HL-60/S4 treated with phorbol 12-myristate 13-acetate at 8.2 ng/mL for 4 days and 3 days (cell line): ENCODE results near the gene PROM2.

Experiments
- in situ Hi-C: fragments of 300-500 bp; cut with MboI; formaldehyde crosslinking; loops from 2 replicates; pipeline ENCODE4 v1.15.0; 2022; ENCODE audit warnings: low sequenced_read_pairs

Gene PROM2

GRCh38 chr2:95305380-95306061 lies 31.3 kb downstream of the PROM2 start:
- in situ Hi-C loops: no loop called here

GRCh38 chr2:95306336-95306895 lies 32.2 kb downstream of the PROM2 start:
- in situ Hi-C loops: no loop called here

- in situ Hi-C loops: no loop called here
These were observed 32.8 kb downstream of the PROM2 start for GRCh38 chr2:95307036-95307435.

DNA sequence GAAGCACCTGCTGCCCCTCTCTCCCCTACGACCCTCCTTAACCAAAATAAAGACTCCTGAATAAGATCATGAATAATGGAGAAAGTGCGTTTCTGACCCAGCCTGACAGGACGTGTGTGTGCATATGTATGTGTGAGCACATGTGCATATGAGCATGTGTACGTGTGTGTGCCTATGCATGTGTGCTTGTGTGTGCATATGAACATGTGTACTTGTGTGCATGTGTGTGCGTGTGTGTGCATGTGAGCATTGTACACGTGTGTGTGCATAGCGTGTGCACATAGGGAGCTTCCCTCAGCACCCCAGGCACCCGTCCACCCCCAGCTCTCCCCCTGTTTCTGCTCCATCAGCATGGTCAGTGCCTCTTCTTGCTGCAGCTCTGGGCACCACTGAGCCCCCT lies 33.6 kb downstream of the PROM2 start:
- in situ Hi-C loops: no loop called here

DNA sequence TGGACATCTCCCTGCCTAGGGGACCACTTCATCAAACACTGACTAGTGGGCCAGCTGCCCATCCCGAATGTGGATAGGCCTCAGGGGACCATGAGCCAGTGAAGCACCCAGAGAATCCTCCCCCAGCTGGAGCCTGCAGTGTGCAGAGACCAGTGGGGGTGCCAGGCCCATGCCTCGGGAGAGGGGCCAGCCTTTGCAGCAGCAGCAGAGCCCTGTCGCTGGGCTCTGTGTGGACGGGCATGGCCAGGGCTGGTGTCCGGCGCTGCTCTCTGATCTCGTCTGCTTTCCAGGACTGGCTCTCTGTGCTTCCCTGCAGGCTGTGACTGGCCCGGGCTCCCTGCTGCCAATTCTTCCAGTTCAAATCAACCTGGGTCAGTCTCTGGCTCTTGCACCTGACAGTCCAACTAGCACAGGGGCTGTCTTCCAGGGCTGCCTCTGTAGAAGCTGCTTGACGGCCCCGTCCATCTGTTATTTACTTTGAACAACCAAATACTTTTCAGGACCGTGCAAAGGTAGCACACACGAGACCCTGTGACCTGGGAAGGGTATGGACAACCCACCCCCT lies 34.3 kb downstream of the PROM2 start:
- in situ Hi-C loops: no loop called here

- in situ Hi-C loops: no loop called here
These were observed 35.4 kb downstream of the PROM2 start for GRCh38 chr2:95309599-95309998.

DNA sequence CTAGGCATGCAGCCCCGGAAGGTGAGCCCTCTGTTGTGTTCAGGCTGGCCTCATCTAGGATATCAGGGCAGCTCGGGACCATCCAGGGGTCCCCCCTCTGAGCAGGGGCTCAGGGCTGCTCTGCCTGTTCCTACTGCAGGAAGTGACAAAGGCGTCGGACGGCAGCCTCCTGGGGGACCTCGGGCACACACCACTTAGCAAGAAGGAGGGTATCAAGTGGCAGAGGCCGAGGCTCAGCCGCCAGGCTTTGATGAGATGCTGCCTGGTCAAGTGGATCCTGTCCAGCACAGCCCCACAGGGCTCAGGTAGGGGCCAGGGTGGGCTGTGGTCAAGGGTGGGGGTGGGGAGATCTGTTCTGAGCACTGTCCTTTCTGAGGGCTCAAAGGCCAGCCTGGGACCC lies 36.0 kb downstream of the PROM2 start:
- in situ Hi-C loops: no loop called here

DNA sequence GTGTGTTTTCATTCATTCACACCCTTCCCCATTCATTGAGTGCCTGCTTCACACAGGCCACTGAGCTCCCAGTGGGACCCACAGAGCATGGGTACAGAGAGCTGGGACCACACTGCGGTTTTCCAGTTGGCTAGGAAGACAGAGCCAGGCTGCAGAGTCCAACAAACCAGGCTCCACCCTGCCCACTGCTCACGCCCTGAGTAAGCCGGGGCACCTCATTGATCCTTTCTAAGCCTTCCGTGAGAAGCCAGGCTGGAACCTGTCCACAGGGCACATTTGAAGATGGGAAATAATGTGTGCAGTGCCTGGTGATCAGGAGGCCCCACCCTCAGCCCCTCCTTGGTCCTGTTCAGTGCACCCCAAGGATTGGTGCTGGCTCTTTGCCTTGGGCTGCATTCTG lies 36.4 kb downstream of the PROM2 start:
- in situ Hi-C loops: no loop called here

- in situ Hi-C loops: no loop called here
These were observed 37.7 kb downstream of the PROM2 start for GRCh38 chr2:95311815-95312542.

GRCh38 chr2:95312543-95313201 lies 38.4 kb downstream of the PROM2 start:
- in situ Hi-C loops: no loop called here

DNA sequence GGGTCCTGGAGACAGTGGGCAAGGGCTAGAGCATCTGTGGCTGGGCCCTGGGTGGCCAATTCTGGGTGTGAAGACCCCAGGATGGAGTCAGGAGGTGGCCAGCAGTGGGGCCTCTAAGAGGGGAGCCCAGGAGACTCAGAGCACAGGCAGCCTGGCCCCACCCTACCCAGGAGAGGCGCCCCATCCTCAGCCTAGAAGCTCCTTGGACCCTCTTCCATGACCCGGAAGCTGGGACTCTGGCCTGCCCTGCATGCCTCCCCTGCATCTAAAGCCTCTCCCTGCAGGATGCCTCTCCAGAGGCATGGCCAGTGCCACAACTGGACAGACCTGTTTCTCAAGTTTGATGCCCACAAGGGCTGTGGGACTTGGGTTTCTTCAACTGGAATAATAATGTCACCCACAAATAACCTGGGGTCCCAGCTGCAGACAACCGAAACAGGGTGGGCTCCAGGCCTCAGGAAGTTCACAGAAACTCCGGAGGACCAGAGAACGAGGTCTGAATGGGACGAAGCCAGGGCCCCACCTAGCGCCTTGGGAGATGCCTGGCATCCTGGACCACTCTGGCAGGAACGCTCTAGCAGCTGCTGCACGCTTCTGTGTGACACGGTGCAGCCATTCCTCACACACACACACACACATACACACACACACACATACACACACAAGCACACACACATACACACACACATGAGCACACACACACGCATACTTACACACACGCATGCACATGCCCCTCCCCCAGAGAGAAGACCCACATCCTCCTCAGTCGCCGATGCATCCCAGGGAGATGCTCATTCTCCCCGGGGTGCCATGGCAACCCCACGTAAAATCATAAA lies 39.3 kb downstream of the PROM2 start:
- in situ Hi-C loops: no loop called here

DNA sequence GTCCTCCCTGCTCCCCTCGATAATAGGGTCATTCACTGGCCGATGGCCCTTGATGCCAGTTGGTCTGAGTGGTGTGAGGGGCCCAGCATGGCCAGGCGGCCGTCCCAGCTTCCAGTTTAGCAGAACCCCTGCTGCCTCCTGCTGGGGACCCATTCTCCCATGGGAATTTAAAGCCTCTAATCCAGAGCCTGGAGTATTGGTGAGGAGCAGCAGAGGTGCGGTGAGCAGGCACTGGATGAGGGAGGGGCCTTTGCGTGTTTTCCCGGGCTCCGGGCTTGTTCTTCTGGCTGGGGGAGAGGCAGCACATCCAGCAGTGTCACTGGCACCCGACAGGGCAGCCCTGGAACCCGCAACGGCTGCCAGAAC lies 40.3 kb downstream of the PROM2 start:
- in situ Hi-C loops: no loop called here

DNA sequence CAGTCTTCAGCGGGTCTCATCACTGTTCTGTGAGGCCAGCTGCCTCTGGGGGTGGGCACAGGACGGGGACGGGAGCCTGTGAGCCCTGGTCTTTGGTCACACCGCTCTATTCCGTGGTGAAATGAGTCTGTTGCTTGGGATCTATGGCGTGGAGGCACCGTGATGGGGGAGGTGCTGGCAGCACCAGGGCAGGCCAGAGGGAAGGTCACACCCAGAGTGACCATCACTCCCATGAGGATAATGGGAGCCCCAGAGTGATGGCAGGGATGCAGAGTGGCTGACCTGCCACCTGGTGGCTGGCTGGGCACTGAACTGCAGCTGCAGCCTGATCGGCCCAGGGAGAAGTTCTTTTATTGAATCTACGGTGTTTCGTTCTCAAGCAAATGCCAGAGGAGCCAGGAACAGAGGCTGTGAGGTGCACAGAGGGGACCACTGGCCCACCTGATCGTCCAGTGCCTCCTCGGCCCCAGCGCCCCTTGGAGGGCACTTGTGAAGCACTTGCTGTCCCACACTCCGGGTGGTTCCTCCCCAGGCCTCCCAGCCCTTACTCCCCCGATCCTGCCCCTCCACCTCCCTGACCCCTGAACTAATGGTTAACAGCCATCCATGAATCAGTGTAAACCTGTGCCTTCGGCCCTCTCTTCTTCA lies 40.8 kb downstream of the PROM2 start:
- in situ Hi-C loops: no loop called here

DNA sequence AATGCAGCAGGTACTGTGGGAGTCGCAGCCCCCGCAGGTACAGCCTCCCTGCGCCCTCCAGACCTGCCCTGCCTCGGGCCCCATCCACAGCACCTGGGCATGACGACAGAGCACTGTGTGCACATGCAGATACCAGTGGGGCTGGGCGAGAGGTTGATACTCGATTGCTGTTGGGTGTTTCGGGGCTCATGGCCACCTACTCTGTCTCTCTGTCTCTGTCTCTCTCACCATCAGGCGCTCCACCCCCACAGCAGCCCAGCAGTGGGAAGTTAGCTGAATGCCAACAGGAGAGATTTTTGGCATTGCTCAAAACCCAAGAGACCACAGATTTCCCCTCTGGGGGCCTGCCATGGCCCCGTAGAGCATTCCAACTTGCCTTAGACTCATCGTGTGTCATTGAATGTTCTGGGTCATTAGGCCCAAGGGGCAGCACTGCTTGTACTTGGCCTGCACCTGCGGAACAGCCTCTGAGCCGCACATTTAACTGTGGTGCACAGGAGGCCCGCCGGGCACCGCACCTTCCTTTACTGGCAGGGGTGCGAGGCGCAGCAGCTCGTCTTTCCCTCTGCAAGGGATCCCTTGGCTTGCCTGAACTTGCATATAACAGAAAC lies 41.7 kb downstream of the PROM2 start:
- in situ Hi-C loops: no loop called here

DNA sequence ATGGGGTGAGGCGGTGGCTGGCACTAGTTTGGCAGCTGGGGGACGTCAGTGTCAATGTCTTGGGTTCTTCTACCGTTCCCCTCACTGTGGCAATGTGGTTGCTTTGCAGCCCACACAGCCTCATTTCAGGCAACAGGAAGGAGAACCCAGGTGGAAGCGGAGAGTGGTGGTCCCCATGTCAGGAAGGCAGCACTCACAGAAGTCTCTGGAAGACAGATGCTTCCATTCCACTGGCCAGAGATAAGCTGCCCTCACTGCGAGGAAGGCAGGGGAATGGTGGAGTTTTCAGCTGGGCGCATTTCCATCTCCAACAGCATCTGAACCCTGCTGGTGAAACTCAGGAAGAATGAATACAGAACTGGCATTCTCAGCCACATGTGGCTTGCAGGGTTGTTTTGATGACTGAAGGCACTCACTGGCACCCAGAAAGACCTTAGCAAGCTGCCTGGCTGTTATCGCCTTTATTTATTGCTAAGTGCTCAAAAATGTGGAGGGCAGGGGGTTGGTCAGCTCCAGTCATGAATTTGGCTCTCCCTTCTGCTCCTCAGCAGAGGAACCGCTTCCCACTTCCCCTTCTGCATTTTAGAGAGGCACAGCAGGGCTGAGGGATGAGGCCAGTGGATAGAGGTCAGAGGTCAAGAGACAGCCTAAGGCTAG lies 42.3 kb downstream of the PROM2 start:
- in situ Hi-C loops: no loop called here

DNA sequence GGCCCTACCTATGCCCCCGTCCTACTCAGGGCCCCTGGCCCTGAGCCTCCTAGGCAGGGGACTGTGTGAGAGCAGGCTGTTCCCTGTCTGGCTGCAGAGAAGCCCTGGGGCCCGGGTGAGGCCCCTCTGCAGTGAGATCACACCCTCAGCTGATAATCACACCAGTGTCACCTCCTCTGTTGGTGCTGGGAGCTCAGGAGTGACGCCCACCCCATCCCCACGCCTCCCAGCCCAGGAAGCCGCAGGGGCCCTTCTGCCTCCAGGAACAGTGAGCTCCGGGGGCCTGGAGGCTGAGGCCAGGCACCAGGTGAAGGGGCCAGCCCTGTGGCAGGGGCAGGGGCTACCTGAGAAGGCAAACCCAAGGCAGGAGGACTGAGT lies 42.9 kb downstream of the PROM2 start:
- in situ Hi-C loops: no loop called here

GRCh38 chr2:95317665-95318425 lies 43.6 kb downstream of the PROM2 start:
- in situ Hi-C loops: no loop called here

DNA sequence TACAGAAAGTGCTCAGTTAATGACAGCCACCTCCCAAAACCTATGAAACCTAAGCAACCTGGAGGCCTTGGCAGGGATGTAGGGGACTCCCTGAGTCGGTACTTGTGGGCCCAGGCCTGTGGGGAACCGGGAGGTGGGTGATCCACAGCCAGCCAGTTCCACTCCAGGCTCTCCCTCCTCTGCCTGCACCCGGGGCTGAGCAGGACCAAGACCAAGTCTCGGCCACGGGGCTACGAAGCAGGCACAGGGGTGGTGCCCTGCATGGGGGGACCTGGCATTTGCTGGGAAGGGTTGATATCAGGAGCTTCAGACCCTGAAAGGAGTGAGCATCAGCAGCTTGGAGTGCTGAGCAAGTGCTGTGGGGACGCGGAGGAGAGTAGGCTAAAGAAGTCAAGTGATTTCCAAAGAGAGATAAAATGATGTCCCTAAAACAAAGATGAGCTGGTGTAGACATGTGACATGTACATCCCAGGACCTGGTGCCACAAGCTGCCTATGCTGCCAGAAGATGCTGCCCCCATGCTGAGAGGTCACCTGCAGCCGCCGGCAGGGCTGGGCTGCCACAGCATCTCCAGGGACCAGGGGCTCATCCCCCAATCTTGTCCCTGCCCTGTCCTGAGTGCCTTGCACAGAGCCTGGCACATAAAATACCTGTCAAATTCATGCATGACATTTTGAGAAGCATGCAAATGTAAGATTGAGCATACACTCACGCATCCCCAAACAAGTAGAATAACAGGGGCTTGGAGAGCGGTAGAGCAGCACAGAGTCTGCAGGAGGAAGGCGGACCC lies 44.4 kb downstream of the PROM2 start:
- in situ Hi-C loops: no loop called here
